ENCODE results near the gene ISM2. TPM values are rescaled to one million over a fixed set of nuclear protein-coding genes. Genes with fewer than 3 reads are reported as not detected.

ISM2 gene
- polyA plus RNA-seq, 1 of the 3 experiments (the other 2 are of a cell fraction), result 0.20 TPM

DNA sequence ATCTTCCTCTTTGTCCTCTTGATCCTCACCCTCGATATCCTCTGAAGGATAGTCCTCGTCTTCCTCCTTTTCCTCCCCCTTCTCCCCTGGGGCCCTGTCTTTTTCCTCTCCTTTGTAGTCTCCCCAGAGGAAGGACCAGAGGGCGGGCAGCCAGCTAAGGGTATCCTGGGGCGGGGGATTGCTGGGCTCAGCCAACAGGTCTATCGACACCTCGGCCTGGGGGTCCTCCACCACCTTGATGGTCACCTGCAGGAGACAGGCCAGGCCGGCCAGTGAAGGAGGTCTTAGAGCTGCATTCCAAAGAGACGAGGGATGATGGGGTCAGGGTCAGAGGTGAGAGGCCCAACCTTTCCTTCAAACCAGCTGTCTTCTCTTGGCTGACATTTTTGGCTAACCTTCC is 16.2 kb downstream of the ISM2 start:
- no peaks in the 10 kb centered on the region for H3K9me3 ChIP-seq
- TF ChIP-seq SIN3A (IDR thresholded peaks at IDR 0.05; ENCODE audit: borderline replicate concordance, low read depth, low read length), result no peak
- TF ChIP-seq RAD21 (IDR thresholded peaks at IDR 0.05; ENCODE audit: low read length), result no peak
- no peak for TF ChIP-seq EZH2phosphoT487 (IDR thresholded peaks at IDR 0.05; ENCODE audit: borderline replicate concordance, low read depth)
- TF ChIP-seq, protein P1, sequence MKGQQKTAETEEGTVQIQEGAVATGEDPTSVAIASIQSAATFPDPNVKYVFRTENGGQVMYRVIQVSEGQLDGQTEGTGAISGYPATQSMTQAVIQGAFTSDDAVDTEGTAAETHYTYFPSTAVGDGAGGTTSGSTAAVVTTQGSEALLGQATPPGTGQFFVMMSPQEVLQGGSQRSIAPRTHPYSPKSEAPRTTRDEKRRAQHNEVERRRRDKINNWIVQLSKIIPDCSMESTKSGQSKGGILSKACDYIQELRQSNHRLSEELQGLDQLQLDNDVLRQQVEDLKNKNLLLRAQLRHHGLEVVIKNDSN (IDR thresholded peaks at IDR 0.05; ENCODE audit: borderline replicate concordance, low read depth), result no peak
- TF ChIP-seq POLR2AphosphoS5 (IDR thresholded peaks at IDR 0.05; ENCODE audit: low read depth, low read length), result no peak
- TF ChIP-seq GATA2 (CRISPR knock-in tag; IDR thresholded peaks at IDR 0.05), result no peak
- TF ChIP-seq MEF2A (IDR thresholded peaks at IDR 0.05; ENCODE audit: borderline replicate concordance, low read depth), result no peak
- no peak for TF ChIP-seq FOSL2 (IDR thresholded peaks at IDR 0.05; ENCODE audit: borderline replicate concordance, low read depth)
- TF ChIP-seq, protein P2, sequence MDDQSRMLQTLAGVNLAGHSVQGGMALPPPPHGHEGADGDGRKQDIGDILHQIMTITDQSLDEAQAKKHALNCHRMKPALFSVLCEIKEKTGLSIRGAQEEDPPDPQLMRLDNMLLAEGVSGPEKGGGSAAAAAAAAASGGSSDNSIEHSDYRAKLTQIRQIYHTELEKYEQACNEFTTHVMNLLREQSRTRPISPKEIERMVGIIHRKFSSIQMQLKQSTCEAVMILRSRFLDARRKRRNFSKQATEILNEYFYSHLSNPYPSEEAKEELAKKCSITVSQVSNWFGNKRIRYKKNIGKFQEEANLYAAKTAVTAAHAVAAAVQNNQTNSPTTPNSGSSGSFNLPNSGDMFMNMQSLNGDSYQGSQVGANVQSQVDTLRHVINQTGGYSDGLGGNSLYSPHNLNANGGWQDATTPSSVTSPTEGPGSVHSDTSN (IDR thresholded peaks at IDR 0.05), result no peak
- no peak for TF ChIP-seq TCF12 (IDR thresholded peaks at IDR 0.05)
- no peaks in the 10 kb centered on the region for H3F3A ChIP-seq (replicated peaks; ENCODE audit: insufficient read depth)
- DNase-seq, result no peak
- ChIA-PET POLR2A (interaction anchor here (1.2 kb wide), 1 partner anchor 18 kb away, joined by 3 read pairs; no protein-coding TSS in a partner anchor), CTCF (interaction anchor here (1.0 to 1.1 kb wide), 2 partner anchors 23 to 69 kb away, joined by 3 to 5 read pairs; no protein-coding TSS in a partner anchor)
- no peaks in the 10 kb centered on the region for H3K27me3 ChIP-seq (ENCODE audit: insufficient read depth)
- H3K4me3 ChIP-seq (ENCODE audit: low read depth in 2 of 2, low read length in 1 of 2), result no peak overlapping the region
- H3K36me3 ChIP-seq (replicated peaks in 1 of 2; ENCODE audit: control insufficient read depth in 1 of 2, insufficient read depth in 2 of 2, low read length in 1 of 2), result no peaks in the 10 kb centered on the region
- 65% methylated on average over 6 of the region's 8 CpGs for WGBS (ENCODE audit: low lambda C conversion rate)
- no peaks in the 10 kb centered on the region for H3K79me2 ChIP-seq (ENCODE audit: insufficient read depth)
- no peaks in the 10 kb centered on the region; a peak in 1 of 4 replicates for H3K4me1 ChIP-seq (ENCODE audit: control insufficient read depth in 1 of 2, insufficient read depth in 2 of 2, low read depth in 1 of 2, low read length in 1 of 2)
- no peak overlapping the region for H3K9ac ChIP-seq
- H4K20me1 ChIP-seq (ENCODE audit: insufficient read depth), result no peaks in the 10 kb centered on the region
- no peak overlapping the region for H3K27ac ChIP-seq (ENCODE audit: low read depth in 2 of 2, low read length in 1 of 2)
- no peak overlapping the region for H3K4me2 ChIP-seq
- no peak overlapping the region for H2AFZ ChIP-seq (ENCODE audit: low read depth)
- no peaks in the 10 kb centered on the region for H3K9me2 ChIP-seq

DNA sequence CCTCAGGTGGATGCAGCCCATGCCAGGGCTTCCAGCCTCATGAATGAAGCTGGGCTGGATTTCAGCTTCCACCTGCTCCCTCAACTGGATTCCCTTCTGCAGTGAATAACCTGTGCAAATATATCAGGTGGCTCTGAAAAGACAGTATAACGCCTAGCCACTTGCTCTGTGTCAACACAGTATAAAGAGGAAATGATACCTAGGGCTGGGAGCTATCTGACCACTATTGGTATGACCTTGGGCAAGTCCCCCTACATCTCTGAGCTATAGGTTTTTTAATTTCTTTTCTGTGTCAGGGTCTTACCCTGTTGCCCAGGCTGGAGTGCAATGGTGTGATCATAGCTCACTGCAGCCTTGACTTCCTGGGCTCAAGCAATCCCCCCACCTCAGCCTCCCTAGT is 19.8 kb downstream of the ISM2 start:
- H3K4me1 ChIP-seq (ENCODE audit: control insufficient read depth in 1 of 2, insufficient read depth in 2 of 2, low read depth in 1 of 2, low read length in 1 of 2), result no peaks in the 10 kb centered on the region
- CTCF ChIA-PET, result interaction anchor here (0.9 kb wide), 1 partner anchor 71 kb away, joined by 3 read pairs; no protein-coding TSS in a partner anchor
- H3K79me2 ChIP-seq (ENCODE audit: insufficient read depth), result no peaks in the 10 kb centered on the region
- POLR2A ChIA-PET, result no interaction called here
- no peaks in the 10 kb centered on the region for H3K9me2 ChIP-seq
- H3F3A ChIP-seq (replicated peaks; ENCODE audit: insufficient read depth), result no peaks in the 10 kb centered on the region
- WGBS (ENCODE audit: low lambda C conversion rate), result 38% methylated on average over 1 of the region's 1 CpG
- H4K20me1 ChIP-seq (ENCODE audit: insufficient read depth), result no peaks in the 10 kb centered on the region
- H3K9me3 ChIP-seq, result no peaks in the 10 kb centered on the region
- H3K9ac ChIP-seq, result no peak overlapping the region
- no peak for DNase-seq
- H3K27me3 ChIP-seq (ENCODE audit: insufficient read depth), result no peaks in the 10 kb centered on the region
- no peak overlapping the region for H3K27ac ChIP-seq (ENCODE audit: low read depth in 2 of 2, low read length in 1 of 2)
- TF ChIP-seq RXRA (IDR thresholded peaks at IDR 0.05; ENCODE audit: borderline replicate concordance, low read depth), result no peak
- TF ChIP-seq, protein P3, sequence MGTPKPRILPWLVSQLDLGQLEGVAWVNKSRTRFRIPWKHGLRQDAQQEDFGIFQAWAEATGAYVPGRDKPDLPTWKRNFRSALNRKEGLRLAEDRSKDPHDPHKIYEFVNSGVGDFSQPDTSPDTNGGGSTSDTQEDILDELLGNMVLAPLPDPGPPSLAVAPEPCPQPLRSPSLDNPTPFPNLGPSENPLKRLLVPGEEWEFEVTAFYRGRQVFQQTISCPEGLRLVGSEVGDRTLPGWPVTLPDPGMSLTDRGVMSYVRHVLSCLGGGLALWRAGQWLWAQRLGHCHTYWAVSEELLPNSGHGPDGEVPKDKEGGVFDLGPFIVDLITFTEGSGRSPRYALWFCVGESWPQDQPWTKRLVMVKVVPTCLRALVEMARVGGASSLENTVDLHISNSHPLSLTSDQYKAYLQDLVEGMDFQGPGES (IDR thresholded peaks at IDR 0.05; ENCODE audit: low read depth, low read length), result no peak
- no peak overlapping the region for H3K4me2 ChIP-seq
- H2AFZ ChIP-seq (ENCODE audit: low read depth), result no peak overlapping the region
- no peaks in the 10 kb centered on the region for H3K36me3 ChIP-seq (replicated peaks in 1 of 2; ENCODE audit: control insufficient read depth in 1 of 2, insufficient read depth in 2 of 2, low read length in 1 of 2)
- H3K4me3 ChIP-seq (ENCODE audit: low read depth in 2 of 2, low read length in 1 of 2), result no peak overlapping the region
